ENCODE measurements around the gene C17orf78.

C17orf78 gene

GRCh38 chr17:37373530-37374159 lies 2.1 kb upstream of the C17orf78 start:
- H3K27ac ChIP-seq (ENCODE audit: extremely low read depth, low read depth, low read length): 0 out of 2 replicates have a peak overlapping the region, but pooled peaks have one; percentile 30
- H3K36me3 ChIP-seq (ENCODE audit: control insufficient read depth in 2 of 2, insufficient read depth in 1 of 2, low read length in 2 of 2): no peaks in the 10 kb centered on the region; a peak in 1 of 3 replicates
- H3K4me1 ChIP-seq (ENCODE audit: control insufficient read depth, insufficient read depth, low read length): no peaks in the 10 kb centered on the region; the same call in 1 of the 2 replicates
- no peak overlapping the region for H3K4me3 ChIP-seq (ENCODE audit: low read depth, low read length)
- ChIA-PET POLR2A (interaction anchor here (0.9 to 1.6 kb wide), 4 partner anchors 10 to 782 kb away, joined by 3 to 8 read pairs (median 4); partner anchors contain the start of genes ACACA, DHRS11 and TADA2A), CTCF (interaction anchor here (0.6 to 8.1 kb wide), 85 partner anchors 8 to 771 kb away, joined by 3 to 141 read pairs (median 4); partner anchors contain the start of gene DDX52)
- H3K9me3 ChIP-seq (ENCODE audit: control insufficient read depth, insufficient read depth, low read depth, low read length): no peaks in the 10 kb centered on the region
- TF ChIP-seq, protein P1, sequence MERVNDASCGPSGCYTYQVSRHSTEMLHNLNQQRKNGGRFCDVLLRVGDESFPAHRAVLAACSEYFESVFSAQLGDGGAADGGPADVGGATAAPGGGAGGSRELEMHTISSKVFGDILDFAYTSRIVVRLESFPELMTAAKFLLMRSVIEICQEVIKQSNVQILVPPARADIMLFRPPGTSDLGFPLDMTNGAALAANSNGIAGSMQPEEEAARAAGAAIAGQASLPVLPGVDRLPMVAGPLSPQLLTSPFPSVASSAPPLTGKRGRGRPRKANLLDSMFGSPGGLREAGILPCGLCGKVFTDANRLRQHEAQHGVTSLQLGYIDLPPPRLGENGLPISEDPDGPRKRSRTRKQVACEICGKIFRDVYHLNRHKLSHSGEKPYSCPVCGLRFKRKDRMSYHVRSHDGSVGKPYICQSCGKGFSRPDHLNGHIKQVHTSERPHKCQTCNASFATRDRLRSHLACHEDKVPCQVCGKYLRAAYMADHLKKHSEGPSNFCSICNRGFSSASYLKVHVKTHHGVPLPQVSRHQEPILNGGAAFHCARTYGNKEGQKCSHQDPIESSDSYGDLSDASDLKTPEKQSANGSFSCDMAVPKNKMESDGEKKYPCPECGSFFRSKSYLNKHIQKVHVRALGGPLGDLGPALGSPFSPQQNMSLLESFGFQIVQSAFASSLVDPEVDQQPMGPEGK (tag by site-specific recombination; IDR thresholded peaks at IDR 0.05): no peak
- TF ChIP-seq ZNF155 (tag by site-specific recombination; IDR thresholded peaks at IDR 0.05): no peak
- no peak for TF ChIP-seq ZBTB21 (tag by site-specific recombination; IDR thresholded peaks at IDR 0.05)
- peak; percentile 94 for TF ChIP-seq ZNF2 (tag by site-specific recombination; IDR thresholded peaks at IDR 0.05)
- TF ChIP-seq PRDM1 (tag by site-specific recombination; IDR thresholded peaks at IDR 0.05): peak; percentile 62
- no peak for TF ChIP-seq OVOL3 (tag by site-specific recombination; IDR thresholded peaks at IDR 0.05)
- TF ChIP-seq KLF17 (tag by site-specific recombination; IDR thresholded peaks at IDR 0.05): no peak; the same call in 1 of the 2 replicates
- TF ChIP-seq, protein P2, sequence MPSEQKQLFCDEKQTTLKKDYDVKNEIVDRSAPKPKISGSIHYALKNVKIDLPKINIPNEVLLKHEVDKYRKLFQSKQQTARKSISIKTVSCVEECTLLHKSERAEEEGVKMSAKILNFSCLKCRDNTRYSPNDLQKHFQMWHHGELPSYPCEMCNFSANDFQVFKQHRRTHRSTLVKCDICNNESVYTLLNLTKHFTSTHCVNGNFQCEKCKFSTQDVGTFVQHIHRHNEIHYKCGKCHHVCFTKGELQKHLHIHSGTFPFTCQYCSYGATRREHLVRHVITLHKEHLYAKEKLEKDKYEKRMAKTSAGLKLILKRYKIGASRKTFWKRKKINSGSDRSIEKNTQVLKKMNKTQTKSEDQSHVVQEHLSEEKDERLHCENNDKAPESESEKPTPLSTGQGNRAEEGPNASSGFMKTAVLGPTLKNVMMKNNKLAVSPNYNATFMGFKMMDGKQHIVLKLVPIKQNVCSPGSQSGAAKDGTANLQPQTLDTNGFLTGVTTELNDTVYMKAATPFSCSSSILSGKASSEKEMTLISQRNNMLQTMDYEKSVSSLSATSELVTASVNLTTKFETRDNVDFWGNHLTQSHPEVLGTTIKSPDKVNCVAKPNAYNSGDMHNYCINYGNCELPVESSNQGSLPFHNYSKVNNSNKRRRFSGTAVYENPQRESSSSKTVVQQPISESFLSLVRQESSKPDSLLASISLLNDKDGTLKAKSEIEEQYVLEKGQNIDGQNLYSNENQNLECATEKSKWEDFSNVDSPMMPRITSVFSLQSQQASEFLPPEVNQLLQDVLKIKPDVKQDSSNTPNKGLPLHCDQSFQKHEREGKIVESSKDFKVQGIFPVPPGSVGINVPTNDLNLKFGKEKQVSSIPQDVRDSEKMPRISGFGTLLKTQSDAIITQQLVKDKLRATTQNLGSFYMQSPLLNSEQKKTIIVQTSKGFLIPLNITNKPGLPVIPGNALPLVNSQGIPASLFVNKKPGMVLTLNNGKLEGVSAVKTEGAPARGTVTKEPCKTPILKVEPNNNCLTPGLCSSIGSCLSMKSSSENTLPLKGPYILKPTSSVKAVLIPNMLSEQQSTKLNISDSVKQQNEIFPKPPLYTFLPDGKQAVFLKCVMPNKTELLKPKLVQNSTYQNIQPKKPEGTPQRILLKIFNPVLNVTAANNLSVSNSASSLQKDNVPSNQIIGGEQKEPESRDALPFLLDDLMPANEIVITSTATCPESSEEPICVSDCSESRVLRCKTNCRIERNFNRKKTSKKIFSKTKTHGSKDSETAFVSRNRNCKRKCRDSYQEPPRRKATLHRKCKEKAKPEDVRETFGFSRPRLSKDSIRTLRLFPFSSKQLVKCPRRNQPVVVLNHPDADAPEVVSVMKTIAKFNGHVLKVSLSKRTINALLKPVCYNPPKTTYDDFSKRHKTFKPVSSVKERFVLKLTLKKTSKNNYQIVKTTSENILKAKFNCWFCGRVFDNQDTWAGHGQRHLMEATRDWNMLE (tag by site-specific recombination; conservative IDR thresholded peaks at IDR 0.05; ENCODE audit: low read depth): no peak
- no peak for TF ChIP-seq ZNF292 (tag by site-specific recombination; IDR thresholded peaks at IDR 0.05; ENCODE audit: borderline replicate concordance, low read depth)
- TF ChIP-seq SALL2 (tag by site-specific recombination; IDR thresholded peaks at IDR 0.05; ENCODE audit: borderline replicate concordance): no peak
- TF ChIP-seq ZNF112 (tag by site-specific recombination; IDR thresholded peaks at IDR 0.05): no peak
- TF ChIP-seq TRIM28 (IDR thresholded peaks at IDR 0.05; ENCODE audit: borderline replicate concordance, low read length): peak; percentile 43; the same call in 1 of the 2 replicates
- TF ChIP-seq KLF10 (tag by site-specific recombination; IDR thresholded peaks at IDR 0.05): no peak
- no peak for TF ChIP-seq ZNF280C (tag by site-specific recombination; IDR thresholded peaks at IDR 0.05)
- TF ChIP-seq KLF16 (tag by site-specific recombination; IDR thresholded peaks at IDR 0.05): no peak
- TF ChIP-seq AEBP2 (tag by site-specific recombination; IDR thresholded peaks at IDR 0.05; ENCODE audit: borderline replicate concordance): no peak
- TF ChIP-seq ZFP41 (tag by site-specific recombination; IDR thresholded peaks at IDR 0.05; ENCODE audit: borderline replicate concordance): no peak
- TF ChIP-seq IKZF3 (tag by site-specific recombination; IDR thresholded peaks at IDR 0.05): no peak
- no peak for TF ChIP-seq ZBTB1 (tag by site-specific recombination; IDR thresholded peaks at IDR 0.05)
- peak; percentile 71 for TF ChIP-seq ZNF600 (tag by site-specific recombination; IDR thresholded peaks at IDR 0.05)
- no peak for TF ChIP-seq KLF8 (tag by site-specific recombination; IDR thresholded peaks at IDR 0.05)
- no peak for TF ChIP-seq ZNF350 (tag by site-specific recombination; IDR thresholded peaks at IDR 0.05)
- no peak for TF ChIP-seq ZNF362 (tag by site-specific recombination; IDR thresholded peaks at IDR 0.05)
- TF ChIP-seq ZBTB8A (tag by site-specific recombination; IDR thresholded peaks at IDR 0.05): no peak
- TF ChIP-seq ZEB2 (tag by site-specific recombination; IDR thresholded peaks at IDR 0.05): peak; percentile 64; the same call in 1 of the 2 replicates
